NCI-H226 (cell line): ENCODE data around the gene JARID2.

Experiments
- DNase-seq: peaks from one replicate; pipeline ENCODE4 v3.0.0-alpha.2; 2015

Gene JARID2

GRCh38 chr6:15362274-15363160, 116.6 kb downstream of the JARID2 start:
- DNase-seq, result no peak

DNA sequence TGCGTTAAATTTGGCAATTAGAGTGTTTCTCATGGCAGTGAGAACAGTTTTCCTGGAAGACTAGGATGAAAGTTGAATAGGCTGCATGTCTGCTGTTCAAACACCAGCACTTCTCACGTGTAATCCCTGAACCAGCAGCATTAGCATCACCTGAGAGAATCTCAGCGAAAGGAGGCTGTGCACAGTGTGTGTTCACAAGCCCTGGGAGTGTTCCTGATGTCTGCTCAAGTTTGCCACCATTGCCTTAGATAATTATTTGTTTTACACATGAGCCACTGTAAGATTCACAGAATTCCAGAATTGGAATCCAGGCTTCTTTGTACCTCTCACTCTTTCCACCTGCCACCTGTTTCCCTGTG, 117.3 kb downstream of the JARID2 start:
- DNase-seq, result no peak

- DNase-seq, result no peak
These were observed 117.9 kb downstream of the JARID2 start for GRCh38 chr6:15363523-15364400.

DNA sequence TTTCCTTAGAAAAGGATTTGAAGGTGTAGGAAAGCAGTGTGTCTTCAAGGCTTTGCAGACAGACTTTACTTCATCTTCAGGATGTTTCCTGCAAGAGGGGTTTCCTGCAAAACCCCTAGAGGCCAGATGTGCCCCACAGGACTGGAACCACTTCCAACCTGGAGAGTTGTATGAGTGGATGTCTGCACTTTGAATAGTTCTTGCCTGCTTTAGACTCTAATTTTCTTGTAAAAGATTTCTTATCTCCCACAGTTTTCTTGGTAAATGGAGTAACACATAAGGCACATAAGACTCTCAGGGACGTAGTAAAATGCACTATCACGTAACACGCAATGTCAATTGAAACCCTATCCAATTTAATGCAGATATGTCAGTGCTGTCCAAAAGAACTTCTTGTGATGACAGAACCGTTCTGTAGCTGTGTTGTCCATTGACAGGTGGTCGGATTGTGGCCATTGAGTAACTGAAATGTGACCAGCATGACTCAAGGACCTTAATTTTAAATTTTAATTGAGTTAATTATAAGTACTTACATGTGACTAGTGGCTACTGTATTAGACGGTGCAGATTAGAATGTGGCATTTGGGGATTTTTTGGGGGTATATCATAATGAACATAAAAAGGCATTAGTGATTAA, 118.7 kb downstream of the JARID2 start:
- DNase-seq, result no peak

DNA sequence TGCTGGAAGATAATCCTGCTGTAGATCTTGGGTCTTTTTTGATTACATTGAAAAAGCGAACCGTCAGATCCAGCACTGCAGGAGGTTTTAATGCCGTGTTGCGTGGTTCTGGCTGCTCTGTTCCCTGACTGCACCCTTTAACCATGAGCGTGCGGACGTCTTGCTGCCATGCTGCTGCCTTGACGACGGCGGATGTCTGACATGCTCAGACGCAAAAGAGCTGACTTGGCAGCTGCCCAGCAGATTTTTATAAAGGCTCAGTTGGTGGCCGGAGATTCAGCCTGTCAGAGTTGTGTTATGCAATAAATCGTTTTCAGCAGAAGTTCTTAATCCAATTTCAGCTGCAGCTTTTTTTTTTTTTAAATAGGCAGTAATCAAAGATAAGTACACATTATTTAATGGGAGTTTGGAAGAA, 119.4 kb downstream of the JARID2 start:
- DNase-seq, result no peak

GRCh38 chr6:15366003-15366535, 120.2 kb downstream of the JARID2 start:
- DNase-seq, result no peak

- no peak for DNase-seq
These were observed 121.0 kb downstream of the JARID2 start for GRCh38 chr6:15366879-15367278.

DNA sequence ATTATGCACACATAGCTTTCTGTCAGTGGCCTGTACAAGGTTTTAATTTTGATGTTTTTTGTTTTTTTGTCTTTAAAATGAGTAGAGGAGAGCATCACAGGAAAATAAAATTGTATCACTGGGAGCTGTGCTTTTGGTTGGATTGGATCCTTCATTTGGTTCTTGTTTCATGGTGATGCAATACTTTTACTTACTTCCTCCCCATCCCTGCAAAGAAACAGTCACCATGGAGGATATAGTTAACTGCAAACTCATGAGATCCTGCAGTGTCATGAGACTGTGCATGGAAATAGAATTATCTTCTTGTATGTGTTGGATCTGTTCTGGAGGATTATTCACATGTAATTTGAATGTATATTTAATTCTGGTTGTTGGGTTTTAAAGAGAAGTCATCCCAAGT, 122.3 kb downstream of the JARID2 start:
- no peak for DNase-seq

DNA sequence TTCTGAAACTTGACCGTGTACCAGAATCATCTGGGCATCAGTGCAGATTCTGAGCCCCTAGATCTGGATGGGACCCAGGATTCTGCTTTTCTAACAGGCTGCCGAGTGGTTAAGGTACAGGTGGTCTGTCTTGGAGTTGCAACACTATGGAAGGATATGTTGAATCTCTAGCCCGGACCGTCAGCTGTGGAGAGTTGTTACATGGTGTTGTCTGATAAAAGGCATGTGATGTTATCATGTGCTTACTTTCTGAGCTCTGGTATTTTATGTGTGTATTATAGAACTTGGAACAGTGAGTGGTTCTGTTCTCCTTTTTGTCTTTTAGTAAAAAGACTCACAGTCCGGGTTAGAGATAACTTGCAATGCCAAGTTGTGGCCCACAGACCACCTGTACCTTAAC, 123.0 kb downstream of the JARID2 start:
- no peak for DNase-seq

DNA sequence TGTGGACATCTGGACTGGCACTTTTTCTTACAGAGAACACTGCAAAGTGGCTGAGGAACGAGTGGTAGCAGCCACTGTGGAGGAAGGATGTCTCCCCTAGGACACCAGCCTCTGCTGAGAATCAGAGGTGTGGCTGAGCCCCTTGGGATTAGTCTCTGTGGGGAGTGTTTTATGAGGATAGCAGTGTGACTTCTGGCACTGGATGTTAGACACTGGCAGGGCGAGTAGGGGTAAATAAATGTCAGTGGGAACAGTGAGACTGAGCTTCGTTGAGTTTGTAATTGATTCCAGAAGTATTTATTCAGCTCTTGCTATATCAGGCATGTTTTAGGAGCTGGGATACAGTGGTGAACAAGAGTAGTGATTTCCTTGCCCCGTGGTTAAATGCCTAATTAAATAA, 124.0 kb downstream of the JARID2 start:
- DNase-seq, result no peak

- no peak for DNase-seq
These were observed 125.1 kb downstream of the JARID2 start for GRCh38 chr6:15370733-15371671.

DNA sequence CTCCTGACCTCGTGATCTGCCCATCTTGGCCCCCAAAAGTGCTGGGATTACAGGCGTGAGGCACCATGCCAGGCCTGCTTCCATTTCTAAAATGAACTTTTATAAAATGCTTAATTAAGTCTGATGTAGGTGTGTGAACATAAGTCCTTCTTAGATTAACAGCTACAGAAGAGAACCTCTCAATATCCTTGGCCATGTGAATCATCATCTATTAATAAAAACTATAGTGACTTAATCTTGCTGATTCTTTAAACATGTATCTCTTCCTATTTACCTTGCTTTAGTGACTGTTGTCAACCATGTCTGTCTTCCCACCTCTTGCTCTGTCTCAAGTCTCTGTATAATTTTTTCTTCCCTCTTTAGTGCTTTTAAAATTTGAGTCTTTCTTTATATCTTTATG, 127.1 kb downstream of the JARID2 start:
- no peak for DNase-seq

- DNase-seq, result no peak
These were observed 128.2 kb downstream of the JARID2 start for GRCh38 chr6:15374119-15374518.

GRCh38 chr6:15375018-15375417, 129.1 kb downstream of the JARID2 start:
- no peak for DNase-seq

GRCh38 chr6:15375638-15376290, 129.9 kb downstream of the JARID2 start:
- DNase-seq, result no peak

DNA sequence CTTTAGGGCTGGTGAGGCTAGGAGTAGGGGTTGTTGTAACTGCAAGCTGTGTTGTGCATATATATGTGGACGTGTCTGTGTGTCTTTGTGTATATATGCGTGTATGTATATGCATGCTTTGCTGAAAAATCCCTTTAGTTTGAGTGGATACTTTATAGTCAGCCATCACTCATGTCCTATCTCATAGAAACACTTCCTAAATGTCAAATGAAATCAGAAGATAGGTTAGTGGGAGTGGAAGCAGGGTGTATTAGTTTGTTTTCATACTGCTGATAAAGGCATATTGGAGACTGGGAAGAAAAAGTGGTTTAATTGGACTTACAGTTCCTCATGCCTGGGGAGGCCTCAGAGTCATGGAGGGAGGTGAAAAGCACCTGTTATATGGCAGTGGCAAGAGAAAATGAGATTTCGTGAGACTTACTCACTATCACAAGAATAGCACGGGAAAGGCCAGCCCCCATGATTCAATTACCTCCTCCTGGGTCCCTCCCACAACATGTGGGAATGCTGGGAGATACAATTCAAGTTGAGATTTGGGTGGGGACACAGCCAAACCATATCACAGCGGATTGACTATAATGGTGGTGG, 131.1 kb downstream of the JARID2 start:
- DNase-seq, result no peak

DNA sequence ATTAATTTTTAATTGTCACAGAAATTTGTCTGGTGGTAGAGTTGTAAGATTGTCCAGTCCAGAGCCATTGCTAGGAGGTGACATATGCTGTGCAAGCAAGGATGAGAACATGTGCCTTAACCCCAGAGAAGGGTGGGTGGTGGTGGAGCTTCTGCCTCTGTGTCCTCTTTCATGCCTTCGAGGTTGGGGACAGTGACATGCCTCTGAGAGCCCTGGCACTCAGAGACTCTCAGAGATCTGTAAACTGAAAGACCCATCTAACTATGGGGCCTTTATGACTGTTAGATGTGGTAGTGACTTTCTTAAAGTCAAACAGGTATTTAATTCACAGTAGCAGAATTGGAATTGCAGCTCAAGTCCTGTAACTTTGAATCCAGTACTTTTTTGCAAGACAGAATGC, 132.4 kb downstream of the JARID2 start:
- no peak for DNase-seq

- DNase-seq, result no peak
These were observed 133.0 kb downstream of the JARID2 start for GRCh38 chr6:15378866-15379265.

DNA sequence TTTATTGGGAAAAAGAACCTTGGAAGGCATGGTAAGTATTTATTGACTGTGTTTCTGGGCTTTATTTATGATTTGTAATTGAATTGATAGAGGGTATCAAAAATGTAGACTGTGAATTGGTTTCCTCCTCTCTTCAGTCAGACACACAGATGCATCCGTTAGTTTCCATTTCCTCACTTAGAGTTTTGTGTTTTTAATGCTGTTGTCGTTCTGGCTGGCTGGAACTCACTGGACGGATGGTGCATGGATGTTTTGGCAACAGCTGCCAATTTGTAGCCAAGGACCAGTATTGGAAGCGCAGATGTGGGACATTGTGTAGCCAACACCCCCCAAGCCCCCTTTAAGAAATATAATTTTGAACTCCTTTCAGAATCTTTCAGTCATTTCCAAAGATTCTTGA, 134.5 kb downstream of the JARID2 start:
- no peak for DNase-seq

- DNase-seq, result no peak
These were observed 136.2 kb downstream of the JARID2 start for GRCh38 chr6:15382089-15382488.

- no peak for DNase-seq
These were observed 136.8 kb downstream of the JARID2 start for GRCh38 chr6:15382712-15383111.
